HG03280 (cell line): Measurements from ENCODE around the gene TSTD2.

ENCODE experiments used
- ATAC-seq: cut with Tn5 transposase; IDR thresholded peaks from one replicate; pipeline ENCODE4 v1.9.1; 2021; ENCODE audit warnings: mild to moderate bottlenecking, moderate library complexity; ENCODE audit not compliant: unreplicated experiment

Gene TSTD2

GRCh38 chr9:97565262-97565661, 67.9 kb downstream of the TSTD2 start:
- no peak for ATAC-seq

GRCh38 chr9:97564291-97565175, 68.6 kb downstream of the TSTD2 start:
- ATAC-seq = no peak

GRCh38 chr9:97563458-97564135, 69.6 kb downstream of the TSTD2 start:
- no peak for ATAC-seq

- ATAC-seq = no peak
Measured at GRCh38 chr9:97562542-97562941, 70.6 kb downstream of the TSTD2 start.

GRCh38 chr9:97561501-97561900, 71.7 kb downstream of the TSTD2 start:
- no peak for ATAC-seq

GRCh38 chr9:97560851-97561250, 72.3 kb downstream of the TSTD2 start:
- no peak for ATAC-seq

GRCh38 chr9:97560154-97560553, 73.0 kb downstream of the TSTD2 start:
- no peak for ATAC-seq

- peak; percentile 81 for ATAC-seq
Measured at GRCh38 chr9:97559111-97559514, 74.1 kb downstream of the TSTD2 start.

- peak; percentile 24 for ATAC-seq
Measured at GRCh38 chr9:97558701-97559101, 74.5 kb downstream of the TSTD2 start.

GRCh38 chr9:97557606-97558095, 75.5 kb downstream of the TSTD2 start:
- ATAC-seq = no peak

- no peak for ATAC-seq
Measured at GRCh38 chr9:97556721-97557605, 76.2 kb downstream of the TSTD2 start.

GRCh38 chr9:97556036-97556720, 77.0 kb downstream of the TSTD2 start:
- no peak for ATAC-seq

GRCh38 chr9:97555164-97555563, 78.0 kb downstream of the TSTD2 start:
- no peak for ATAC-seq

- no peak for ATAC-seq
Measured at GRCh38 chr9:97554566-97555075, 78.5 kb downstream of the TSTD2 start.

GRCh38 chr9:97553841-97554240, 79.3 kb downstream of the TSTD2 start:
- ATAC-seq = no peak

GRCh38 chr9:97553141-97553540, 80.0 kb downstream of the TSTD2 start:
- ATAC-seq = no peak

- ATAC-seq = no peak
Measured at GRCh38 chr9:97551308-97551707, 81.9 kb downstream of the TSTD2 start.

GRCh38 chr9:97550386-97550785, 82.8 kb downstream of the TSTD2 start:
- no peak for ATAC-seq
